ENCODE results near the gene ANKS3.

- no peak for TF ChIP-seq REST (IDR thresholded peaks at IDR 0.05; ENCODE audit: low read depth, low read length)
- no peak for TF ChIP-seq RFX5 (IDR thresholded peaks at IDR 0.05; ENCODE audit: low read length)
- TF ChIP-seq POLR2AphosphoS5 (IDR thresholded peaks at IDR 0.05; ENCODE audit: low read depth, low read length), result no peak
- TF ChIP-seq MAX (IDR thresholded peaks at IDR 0.05; ENCODE audit: low read depth), result no peak
Observed at GRCh38 chr16:4767872-4768548, 33.9 kb upstream of the ANKS3 start.
